Measurements from ENCODE around the gene GTPBP10. TPM values are rescaled to one million over a fixed set of nuclear protein-coding genes. Genes with fewer than 3 reads are reported as not detected.

GTPBP10 gene
- total RNA-seq, 3 donors from 2014 or later = 24.9 to 27.8 (median 26.0) TPM

GRCh38 chr7:90433221-90433620 lies 86.7 kb downstream of the GTPBP10 start:
- no peak for TF ChIP-seq CTCF (IDR thresholded peaks at IDR 0.05)
- DNase-seq = no peak
- ATAC-seq = no peak
- H3K36me3 ChIP-seq (ENCODE audit: low read depth) = no peaks in the 10 kb centered on the region
- peaks cover 9% of the 10 kb centered on the region for H3K9me3 ChIP-seq
- no peaks in the 10 kb centered on the region for H3K4me1 ChIP-seq (ENCODE audit: low read depth)
- H3K4me3 ChIP-seq = no peak overlapping the region
- intact Hi-C loops (cut with DNase I, micrococcal nuclease) = no loop called here

Other genes starting within 250 kb of the GTPBP10 start
- gene STEAP1, start 192.2 kb upstream of the GTPBP10 start, total RNA-seq = 10 to 100 TPM; 15.9 to 24.6 (median 24.5) TPM
- 10 to 100 TPM; 22.2 to 26.3 (median 23.1) TPM for gene STEAP2, start 135.0 kb upstream of the GTPBP10 start, total RNA-seq
- gene CFAP69, start 101.5 kb upstream of the GTPBP10 start, total RNA-seq = 1 to 10 TPM; 4.2 to 7.2 (median 4.5) TPM
- gene FAM237B, start 25.4 kb upstream of the GTPBP10 start, total RNA-seq = not detected
- gene CLDN12, start 56.7 kb downstream of the GTPBP10 start, total RNA-seq = 10 to 100 TPM; 43.4 to 66.6 (median 55.4) TPM
- gene PTTG1IP2, start 122.9 kb downstream of the GTPBP10 start, total RNA-seq = not detected
- 10 to 100 TPM in 1 of 3 donors, 1 to 10 TPM in 2; 5.4 to 24.4 (median 5.6) TPM for gene CDK14, start 249.6 kb downstream of the GTPBP10 start, total RNA-seq